Measurements from ENCODE around the gene BIRC6.

- TF ChIP-seq CTCF (IDR thresholded peaks at IDR 0.05) (no peak), POLR2A (IDR thresholded peaks at IDR 0.05) (no peak)
These were observed 691 bp downstream of the BIRC6 start for GRCh38 chr2:32357318-32358110.

Data from heart left ventricle (tissue), 13 donors.